Stimulated activated CD8-positive, alpha-beta memory T cell treated with anti-CD3 and anti-CD28 coated beads, Interleukin-4, amount 100 ng/mL, for 24 hours (primary cell): ENCODE measurements around the gene HSPA12A.

ENCODE experiments used
- DNase-seq: peaks from one replicate; pipeline ENCODE4 v3.0.0-alpha.2; 2020; ENCODE audit warnings: low read depth

Gene HSPA12A

GRCh38 chr10:116742367-116743265 lies at the start of gene HSPA12A:
Gene HSPA12A, minus strand, starts transcription at chr10:116742566. Its CDS starts 97 bp downstream, at chr10:116742469.
- DNase-seq, result peak; percentile 43

GRCh38 chr10:116791241-116791640 lies 48.9 kb upstream of the HSPA12A start:
- no peak for DNase-seq

- peak; percentile 60 for DNase-seq
Observed at GRCh38 chr10:116787893-116788665, 45.7 kb upstream of the HSPA12A start.

GRCh38 chr10:116787053-116787659 lies 44.8 kb upstream of the HSPA12A start:
- DNase-seq, result no peak

- DNase-seq, result no peak
Observed at GRCh38 chr10:116785867-116786266, 43.5 kb upstream of the HSPA12A start.

GRCh38 chr10:116785282-116785681 lies 42.9 kb upstream of the HSPA12A start:
- no peak for DNase-seq

GRCh38 chr10:116784651-116785050 lies 42.3 kb upstream of the HSPA12A start:
- no peak for DNase-seq

- no peak for DNase-seq
Observed at GRCh38 chr10:116784035-116784434, 41.7 kb upstream of the HSPA12A start.

- no peak for DNase-seq
Observed at GRCh38 chr10:116783011-116783655, 40.8 kb upstream of the HSPA12A start.

GRCh38 chr10:116781370-116781884 lies 39.1 kb upstream of the HSPA12A start:
- DNase-seq, result no peak

- DNase-seq, result no peak
Observed at GRCh38 chr10:116780691-116781205, 38.4 kb upstream of the HSPA12A start.

GRCh38 chr10:116779076-116779687 lies 36.8 kb upstream of the HSPA12A start:
- no peak for DNase-seq

- DNase-seq, result no peak
Observed at GRCh38 chr10:116777006-116777405, 34.6 kb upstream of the HSPA12A start.

GRCh38 chr10:116775488-116776400 lies 33.4 kb upstream of the HSPA12A start:
- DNase-seq, result no peak

- no peak for DNase-seq
Observed at GRCh38 chr10:116774728-116775151, 32.4 kb upstream of the HSPA12A start.

- DNase-seq, result no peak
Observed at GRCh38 chr10:116772909-116773705, 30.7 kb upstream of the HSPA12A start.

GRCh38 chr10:116771959-116772585 lies 29.7 kb upstream of the HSPA12A start:
- DNase-seq, result no peak

GRCh38 chr10:116771101-116771958 lies 29.0 kb upstream of the HSPA12A start:
- DNase-seq, result no peak
